Measurements from ENCODE around the gene GPD1.
"Not testable (repeated sequence)": the region's sequence is repeated elsewhere in the genome, so short reads cannot be mapped to it uniquely, and the experiment has no call there.

GPD1 gene

DNA sequence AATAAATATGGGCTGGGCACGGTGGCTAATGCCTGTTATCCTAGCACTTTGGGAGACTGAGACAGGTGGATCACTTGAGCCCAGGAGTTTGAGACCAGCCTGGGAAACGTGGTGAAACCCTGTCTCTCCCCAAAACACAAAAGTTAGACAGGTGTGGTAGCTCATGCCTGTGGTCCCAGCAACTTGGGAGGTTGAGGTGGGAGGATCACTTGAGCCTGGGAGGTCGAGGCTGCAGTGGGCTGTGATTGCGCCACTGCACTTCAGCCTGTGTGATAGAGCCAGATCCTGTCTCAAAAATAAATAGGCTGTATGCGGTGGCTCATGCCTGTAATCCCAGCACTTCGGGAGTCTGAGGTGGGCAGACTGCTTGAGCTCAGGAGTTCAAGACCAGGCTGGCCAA, 44.2 kb downstream of the GPD1 start:
- WGBS = 99% methylated on average over 6 of the region's 6 CpGs
- not testable (repeated sequence) for H3K27ac ChIP-seq (ENCODE audit: low read length, poor library complexity, severe bottlenecking)

DNA sequence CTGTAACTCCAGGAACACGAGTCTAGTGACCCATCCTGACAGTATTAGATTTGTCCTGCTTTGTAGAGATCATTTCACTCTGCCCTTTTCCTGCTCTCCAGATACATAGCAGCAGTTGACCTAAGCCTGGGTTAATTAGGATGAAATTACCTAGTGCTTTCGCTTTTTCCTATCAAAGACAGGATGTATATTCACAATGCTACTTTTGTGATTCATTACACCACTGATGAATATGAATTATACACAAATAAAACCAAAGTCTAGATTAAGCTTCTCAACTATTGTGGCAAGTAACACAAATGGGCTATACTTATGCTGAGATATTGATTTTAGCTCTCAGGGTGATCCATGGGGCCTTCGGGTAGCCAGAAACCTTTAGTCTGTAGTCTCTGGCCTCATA, 45.5 kb downstream of the GPD1 start:
- no peak for DNase-seq
- Histone ChIP-seq H3K4me3 (ENCODE audit: insufficient read depth in 1 of 2, low read depth in 1 of 2, low read length in 2 of 2) (no peak overlapping the region), H4K8ac (ENCODE audit: low read length) (no peak overlapping the region), H3K27me3 (ENCODE audit: control insufficient read depth in 1 of 2, insufficient read depth in 1 of 2, low read length in 2 of 2) (no peaks in the 10 kb centered on the region), H2BK12ac (ENCODE audit: low read length in 2 of 2) (no peak overlapping the region), H3K18ac (ENCODE audit: low read depth in 1 of 2, low read length in 2 of 2) (no peak overlapping the region), H2BK15ac (ENCODE audit: low read depth, poor library complexity, severe bottlenecking) (no peak overlapping the region), H3K79me1 (replicated peaks; ENCODE audit: low read length, poor library complexity, severe bottlenecking) (peaks cover 16% of the 10 kb centered on the region), H3K36me3 (ENCODE audit: control insufficient read depth in 1 of 2, insufficient read depth in 2 of 2, low read depth in 1 of 2, low read length in 2 of 2) (peaks cover 5 to 8% of the 10 kb centered on the region in 2 experiments), H3K23ac (ENCODE audit: low read length in 2 of 2) (no peak overlapping the region), H3K9ac (ENCODE audit: low read length) (no peak overlapping the region), H4K91ac (ENCODE audit: low read length) (no peak overlapping the region), H3K4me1 (ENCODE audit: control insufficient read depth, insufficient read depth, low read depth, low read length) (no peaks in the 10 kb centered on the region), H3K14ac (ENCODE audit: low read length in 2 of 2) (no peak overlapping the region), H2BK120ac (ENCODE audit: low read depth, low read length) (no peak overlapping the region), H3K9me3 (ENCODE audit: control insufficient read depth, low read length) (no peaks in the 10 kb centered on the region), H3K4ac (ENCODE audit: low read depth in 1 of 2, low read length in 2 of 2) (no peak overlapping the region), H2BK5ac (ENCODE audit: low read depth, low read length, poor library complexity, severe bottlenecking) (no peak overlapping the region), H3K27ac (ENCODE audit: low read length, poor library complexity, severe bottlenecking) (no peak overlapping the region), H2AK5ac (ENCODE audit: low read length, severe bottlenecking) (no peak overlapping the region), H3K4me2 (ENCODE audit: low read length, poor library complexity, severe bottlenecking) (no peak overlapping the region), H2AFZ (ENCODE audit: low read depth, low read length) (no peak overlapping the region)
- 100% methylated on average over 1 of the region's 3 CpGs for WGBS

More for the DNA sequence above, 44.2 kb downstream of the GPD1 start:
- H3K4me2 ChIP-seq (ENCODE audit: low read length, poor library complexity, severe bottlenecking); H2BK5ac ChIP-seq (ENCODE audit: low read depth, low read length, poor library complexity, severe bottlenecking); H2AK5ac ChIP-seq (ENCODE audit: low read length, severe bottlenecking); H2BK12ac ChIP-seq (ENCODE audit: low read length in 2 of 2); H3K4ac ChIP-seq (ENCODE audit: low read depth in 1 of 2, low read length in 2 of 2); H4K91ac ChIP-seq (ENCODE audit: low read length); DNase-seq; H2BK15ac ChIP-seq (ENCODE audit: low read depth, poor library complexity, severe bottlenecking); H3K4me1 ChIP-seq (ENCODE audit: control insufficient read depth, insufficient read depth, low read depth, low read length); H3K27me3 ChIP-seq (ENCODE audit: control insufficient read depth in 1 of 2, insufficient read depth in 1 of 2, low read length in 2 of 2); H3K9me3 ChIP-seq (ENCODE audit: control insufficient read depth, low read length); H2BK120ac ChIP-seq (ENCODE audit: low read depth, low read length); H2AFZ ChIP-seq (ENCODE audit: low read depth, low read length); H4K8ac ChIP-seq (ENCODE audit: low read length); H3K9ac ChIP-seq (ENCODE audit: low read length); H3K4me3 ChIP-seq (ENCODE audit: insufficient read depth in 1 of 2, low read depth in 1 of 2, low read length in 2 of 2); H3K18ac ChIP-seq (ENCODE audit: low read depth in 1 of 2, low read length in 2 of 2); H3K23ac ChIP-seq (ENCODE audit: low read length in 2 of 2): not testable (repeated sequence)
- H3K36me3 ChIP-seq (ENCODE audit: control insufficient read depth in 1 of 2, insufficient read depth in 2 of 2, low read depth in 1 of 2, low read length in 2 of 2) = peaks cover 7 to 15% of the 10 kb centered on the region in 2 experiments
- H3K79me1 ChIP-seq (replicated peaks; ENCODE audit: low read length, poor library complexity, severe bottlenecking) = peaks cover 20% of the 10 kb centered on the region
- H3K14ac ChIP-seq (ENCODE audit: low read length in 2 of 2) = peak overlapping the region in 1 of 2 experiments; percentile 32

DNA sequence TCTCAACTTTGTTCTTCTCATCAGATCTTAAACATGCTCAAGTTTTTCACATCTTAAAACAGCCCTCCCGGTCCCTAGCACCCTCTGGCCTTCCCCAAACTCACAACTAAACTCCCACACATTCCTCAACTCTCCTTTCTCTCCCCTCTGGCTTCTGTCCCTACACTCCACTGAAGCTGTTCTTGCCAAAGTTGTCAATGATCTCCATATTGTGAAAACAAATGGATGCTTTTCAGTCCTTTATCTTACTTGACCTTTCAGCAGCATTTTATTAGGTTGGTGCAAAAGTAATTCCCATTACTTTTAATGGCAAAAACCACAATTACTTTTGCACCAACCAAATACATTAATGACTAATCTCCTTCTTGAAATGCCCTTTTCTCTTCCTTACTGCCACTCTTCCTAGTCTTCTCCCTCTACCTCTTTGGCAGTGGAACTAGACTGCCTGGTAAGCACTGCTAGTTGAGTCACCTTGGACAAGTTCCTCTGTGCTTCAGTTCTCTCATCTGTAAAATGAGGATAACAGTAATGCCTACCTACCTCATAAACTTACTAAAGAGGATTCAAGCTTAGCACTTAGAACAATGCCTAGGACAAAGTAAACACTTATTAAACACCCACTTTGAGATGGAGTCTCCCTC, 47.4 kb downstream of the GPD1 start:
- H4K8ac ChIP-seq (ENCODE audit: low read length) = no peak overlapping the region
- peaks cover 5% of the 10 kb centered on the region in 2 experiments for H3K36me3 ChIP-seq (ENCODE audit: control insufficient read depth in 1 of 2, insufficient read depth in 2 of 2, low read depth in 1 of 2, low read length in 2 of 2)
- DNase-seq = no peak
- no peak overlapping the region for H2AFZ ChIP-seq (ENCODE audit: low read depth, low read length)
- H3K9ac ChIP-seq (ENCODE audit: low read length) = no peak overlapping the region
- H4K91ac ChIP-seq (ENCODE audit: low read length) = no peak overlapping the region
- no peak overlapping the region for H3K4me3 ChIP-seq (ENCODE audit: insufficient read depth in 1 of 2, low read depth in 1 of 2, low read length in 2 of 2)
- no peaks in the 10 kb centered on the region for H3K27me3 ChIP-seq (ENCODE audit: control insufficient read depth in 1 of 2, insufficient read depth in 1 of 2, low read length in 2 of 2)
- 100% methylated on average over 1 of the region's 1 CpG for WGBS
- no peaks in the 10 kb centered on the region for H3K4me1 ChIP-seq (ENCODE audit: control insufficient read depth, insufficient read depth, low read depth, low read length)
- H3K4ac ChIP-seq (ENCODE audit: low read depth in 1 of 2, low read length in 2 of 2) = no peak overlapping the region
- peaks cover 16% of the 10 kb centered on the region for H3K79me1 ChIP-seq (replicated peaks; ENCODE audit: low read length, poor library complexity, severe bottlenecking)
- no peak overlapping the region for H3K18ac ChIP-seq (ENCODE audit: low read depth in 1 of 2, low read length in 2 of 2)
- no peak overlapping the region for H3K23ac ChIP-seq (ENCODE audit: low read length in 2 of 2)
- H3K27ac ChIP-seq (ENCODE audit: low read length, poor library complexity, severe bottlenecking) = no peak overlapping the region
- no peaks in the 10 kb centered on the region for H3K9me3 ChIP-seq (ENCODE audit: control insufficient read depth, low read length)
- no peak overlapping the region for H2AK5ac ChIP-seq (ENCODE audit: low read length, severe bottlenecking)
- H2BK5ac ChIP-seq (ENCODE audit: low read depth, low read length, poor library complexity, severe bottlenecking) = no peak overlapping the region
- no peak overlapping the region for H3K4me2 ChIP-seq (ENCODE audit: low read length, poor library complexity, severe bottlenecking)
- no peak overlapping the region for H2BK120ac ChIP-seq (ENCODE audit: low read depth, low read length)
- H2BK12ac ChIP-seq (ENCODE audit: low read length in 2 of 2) = no peak overlapping the region
- no peak overlapping the region for H2BK15ac ChIP-seq (ENCODE audit: low read depth, poor library complexity, severe bottlenecking)
- H3K14ac ChIP-seq (ENCODE audit: low read length in 2 of 2) = no peak overlapping the region

DNA sequence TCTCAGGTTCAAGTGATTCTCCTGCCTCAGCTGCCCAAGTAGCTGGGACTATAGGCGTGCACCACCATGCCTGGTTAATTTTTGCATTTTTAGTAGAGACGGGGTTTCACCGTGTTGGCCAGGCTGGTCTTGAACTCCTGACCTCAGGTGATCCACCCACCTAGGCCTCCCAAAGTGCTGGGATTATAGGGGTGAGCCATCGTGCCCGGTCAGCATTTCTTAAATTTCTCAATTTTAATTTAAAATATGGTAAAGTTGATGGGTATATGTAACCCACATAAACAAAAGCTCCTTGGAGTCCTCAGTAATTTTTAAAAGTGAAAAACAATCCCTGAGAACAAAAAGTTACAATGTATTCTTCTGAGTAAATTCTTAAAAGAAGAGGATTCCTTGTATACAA, 51.1 kb downstream of the GPD1 start:
- H3K27me3 ChIP-seq (ENCODE audit: control insufficient read depth in 1 of 2, insufficient read depth in 1 of 2, low read length in 2 of 2); H3K9ac ChIP-seq (ENCODE audit: low read length); H3K23ac ChIP-seq (ENCODE audit: low read length in 2 of 2); H2BK120ac ChIP-seq (ENCODE audit: low read depth, low read length); H3K27ac ChIP-seq (ENCODE audit: low read length, poor library complexity, severe bottlenecking); H3K4me2 ChIP-seq (ENCODE audit: low read length, poor library complexity, severe bottlenecking); H2BK12ac ChIP-seq (ENCODE audit: low read length in 2 of 2); H2BK5ac ChIP-seq (ENCODE audit: low read depth, low read length, poor library complexity, severe bottlenecking); H3K4me1 ChIP-seq (ENCODE audit: control insufficient read depth, insufficient read depth, low read depth, low read length); H3K4ac ChIP-seq (ENCODE audit: low read depth in 1 of 2, low read length in 2 of 2); H2AFZ ChIP-seq (ENCODE audit: low read depth, low read length); H3K79me1 ChIP-seq (replicated peaks; ENCODE audit: low read length, poor library complexity, severe bottlenecking); H3K14ac ChIP-seq (ENCODE audit: low read length in 2 of 2); H3K4me3 ChIP-seq (ENCODE audit: insufficient read depth in 1 of 2, low read depth in 1 of 2, low read length in 2 of 2); H3K9me3 ChIP-seq (ENCODE audit: control insufficient read depth, low read length); H4K91ac ChIP-seq (ENCODE audit: low read length); DNase-seq; H2BK15ac ChIP-seq (ENCODE audit: low read depth, poor library complexity, severe bottlenecking); H3K18ac ChIP-seq (ENCODE audit: low read depth in 1 of 2, low read length in 2 of 2); H4K8ac ChIP-seq (ENCODE audit: low read length); H2AK5ac ChIP-seq (ENCODE audit: low read length, severe bottlenecking): not testable (repeated sequence)
- 90% methylated on average over 1 of the region's 5 CpGs for WGBS
- peaks cover 2 to 11% of the 10 kb centered on the region in 2 experiments for H3K36me3 ChIP-seq (ENCODE audit: control insufficient read depth in 1 of 2, insufficient read depth in 2 of 2, low read depth in 1 of 2, low read length in 2 of 2)

Data from mesenchymal stem cell (in vitro differentiated cells and primary cell).